Stromal cell of bone marrow (primary cell): ENCODE results near the gene SLC36A2.
"Not testable (repeated sequence)": the region's sequence is repeated elsewhere in the genome, so short reads cannot be mapped to it uniquely, and the experiment has no call there.

Experiments
- DNase-seq: peaks from one replicate; pipeline ENCODE4 v3.0.0-alpha.2; 2012; ENCODE audit warnings: low read depth

SLC36A2 gene

DNA sequence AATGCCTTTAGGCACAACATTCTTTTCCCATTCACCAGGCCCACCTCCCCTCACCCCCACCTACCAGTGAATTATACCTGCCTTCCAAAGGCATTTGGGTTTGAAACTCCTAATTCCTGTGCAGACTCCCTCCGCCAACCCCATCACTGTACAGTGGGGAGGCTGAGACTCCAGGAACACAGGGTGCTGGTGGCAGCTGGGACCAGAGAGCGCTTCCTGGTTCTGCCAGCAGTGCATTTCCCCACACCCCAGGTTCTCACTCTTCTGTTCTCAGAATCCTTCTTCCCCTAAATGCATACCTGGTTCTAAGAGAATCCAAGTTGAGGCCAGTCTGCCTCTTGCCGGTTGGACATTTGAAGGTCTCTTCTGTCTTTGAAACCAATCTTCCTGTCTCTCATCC lies 21.1 kb downstream of the SLC36A2 start:
- no peak for DNase-seq

DNA sequence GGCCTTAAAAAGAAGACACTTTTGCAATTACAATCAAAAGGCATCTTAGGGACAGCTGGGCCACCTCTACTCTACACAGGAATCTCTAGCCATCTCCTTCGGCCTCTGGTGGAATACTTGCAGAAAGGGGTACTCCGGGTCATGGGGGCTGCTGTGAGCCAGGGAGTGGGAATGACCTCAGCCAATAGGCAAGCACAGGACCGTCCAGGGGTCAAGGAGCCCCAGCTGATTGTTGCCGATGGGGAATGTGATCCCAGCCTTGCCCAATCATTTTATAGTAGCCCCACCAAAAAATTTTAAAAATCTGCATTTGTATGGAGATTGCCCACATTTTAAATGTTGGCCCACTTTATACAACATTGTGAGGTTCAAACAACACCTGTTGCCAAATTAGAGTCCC lies 26.9 kb downstream of the SLC36A2 start:
- no peak for DNase-seq

DNA sequence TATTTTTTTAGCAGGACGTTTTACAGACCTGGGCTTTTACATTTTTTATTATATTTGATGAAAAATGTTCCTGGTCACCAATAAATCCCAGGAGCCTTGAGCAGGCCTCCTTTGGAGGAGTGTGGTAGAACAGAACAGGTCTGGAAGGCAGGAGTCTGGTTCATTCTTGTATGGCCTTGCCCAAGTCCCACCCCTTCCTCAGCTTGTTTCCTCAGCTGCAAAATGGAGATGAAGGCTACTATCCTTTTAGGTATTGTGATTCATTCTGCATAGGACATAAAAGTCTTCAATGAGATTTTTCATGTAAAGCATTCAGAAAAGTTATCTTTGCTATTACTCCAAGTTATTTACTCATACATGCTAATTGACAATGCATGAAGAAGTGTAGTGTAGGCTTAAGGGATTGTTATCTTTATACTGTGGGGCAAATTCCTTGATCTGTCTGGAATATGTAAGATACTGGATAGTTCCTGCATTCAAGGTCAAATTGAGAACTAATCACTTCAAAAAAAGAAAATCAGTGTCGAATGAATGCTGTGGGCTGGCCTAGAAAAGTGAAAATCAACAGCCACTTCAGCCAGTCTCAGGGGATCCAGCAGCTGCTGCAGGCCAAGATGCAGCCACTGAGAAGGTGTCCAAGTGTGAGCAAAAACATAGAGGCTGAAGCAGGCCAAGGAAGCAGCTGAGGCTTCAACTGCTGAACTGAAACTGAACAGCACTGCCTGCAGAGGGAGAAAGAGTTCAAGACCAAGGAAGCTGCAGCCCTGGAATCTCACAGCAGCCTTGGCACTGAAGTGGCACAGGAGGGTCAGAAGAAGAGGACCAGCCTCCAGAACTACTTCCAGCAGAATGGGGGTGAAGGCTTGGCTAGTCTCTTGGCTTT lies 28.3 kb downstream of the SLC36A2 start:
- DNase-seq, result no peak

DNA sequence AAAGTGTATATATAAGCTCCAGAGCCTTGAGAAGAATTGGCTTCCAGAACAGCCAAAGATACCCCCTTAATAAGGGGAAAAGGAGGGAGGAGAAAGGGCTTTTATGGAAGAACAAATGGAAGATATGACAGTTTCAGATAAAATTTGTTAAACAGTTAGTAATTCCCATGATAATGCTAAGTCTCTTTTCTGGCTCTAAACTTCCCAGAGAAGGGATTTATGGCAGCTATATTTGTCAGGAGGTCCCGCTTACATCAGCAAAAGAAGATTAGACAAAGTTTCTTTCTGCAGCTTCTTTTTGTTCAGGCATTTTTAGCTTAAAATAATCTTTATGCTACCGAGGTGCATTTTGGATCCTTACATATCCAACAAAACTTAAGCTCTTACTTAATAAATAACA lies 29.5 kb downstream of the SLC36A2 start:
- DNase-seq, result no peak

DNA sequence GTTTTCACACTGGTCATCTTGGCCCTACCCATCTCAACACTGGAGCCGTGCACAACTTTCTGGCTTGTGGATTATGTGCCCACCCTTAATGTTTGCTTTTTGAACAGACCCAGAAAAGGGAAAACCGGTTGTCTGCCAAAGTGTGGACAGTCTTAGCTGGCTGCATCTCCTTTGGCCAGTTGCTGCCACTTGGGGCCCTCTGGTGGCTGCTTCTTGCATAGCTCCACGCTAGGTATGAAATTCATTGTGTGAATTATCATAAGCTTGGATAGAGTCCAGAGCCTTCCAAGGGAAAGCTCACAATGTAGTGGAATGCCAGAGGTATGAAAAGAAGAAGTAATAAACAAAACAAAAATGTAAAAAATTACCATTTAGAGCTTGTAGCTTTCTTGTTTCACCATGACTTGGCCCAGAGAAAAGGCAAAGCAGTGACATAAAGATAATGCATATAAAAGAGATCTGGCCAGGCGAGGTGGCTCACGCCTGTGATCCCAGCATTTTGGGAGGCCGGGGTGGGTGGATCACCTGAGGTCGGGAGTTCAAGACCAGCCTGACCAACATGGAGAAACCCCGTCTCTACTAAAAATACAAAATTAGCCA lies 31.3 kb downstream of the SLC36A2 start:
- peak; percentile 55 for DNase-seq

DNA sequence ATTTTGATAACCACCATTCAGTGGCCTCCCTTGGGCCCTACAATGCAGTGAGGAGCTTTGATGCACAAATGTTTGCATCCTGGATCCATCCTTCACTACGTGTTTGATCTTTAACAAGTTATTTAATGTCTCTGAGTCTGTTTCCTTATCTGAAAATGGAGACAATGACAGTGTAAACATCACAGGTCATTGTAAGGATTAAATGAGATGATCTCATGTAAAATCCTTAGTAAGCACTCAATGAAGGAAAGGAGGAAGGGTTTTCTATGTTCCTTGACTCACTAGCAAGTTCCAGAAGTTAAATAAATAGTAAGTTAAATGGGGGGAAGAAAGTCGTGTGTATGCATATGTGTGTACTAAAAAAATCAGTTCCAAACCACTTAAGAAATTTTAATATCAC lies 34.0 kb downstream of the SLC36A2 start:
- DNase-seq, result no peak

DNA sequence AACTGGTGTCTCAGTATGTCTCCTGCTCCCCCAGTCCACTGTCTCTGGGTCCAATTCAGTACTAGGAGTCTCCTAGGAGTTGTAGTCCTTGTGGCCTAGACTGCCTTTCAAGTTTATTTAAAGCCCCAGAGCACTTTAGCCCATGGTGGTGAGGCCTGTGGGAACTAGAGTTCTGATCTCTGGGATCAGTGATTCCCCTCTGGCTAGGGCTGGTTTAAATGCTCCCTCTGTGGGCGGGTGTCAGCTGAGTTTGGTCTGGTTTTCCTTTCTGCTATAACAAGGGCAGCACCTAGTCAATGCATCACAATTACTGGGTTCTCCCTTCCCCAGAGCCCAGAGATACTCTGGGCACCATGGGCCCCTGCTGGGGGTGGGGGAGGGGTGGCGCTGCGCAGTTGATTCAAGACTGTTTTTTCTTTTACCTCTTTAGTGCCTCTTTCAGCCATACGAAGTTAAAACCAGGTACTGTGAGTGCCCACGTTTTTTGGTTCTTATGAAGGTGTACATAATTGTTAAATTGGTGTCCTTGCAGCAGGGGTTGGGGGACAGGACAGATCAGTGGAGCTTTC lies 34.5 kb downstream of the SLC36A2 start:
- DNase-seq, result no peak

DNA sequence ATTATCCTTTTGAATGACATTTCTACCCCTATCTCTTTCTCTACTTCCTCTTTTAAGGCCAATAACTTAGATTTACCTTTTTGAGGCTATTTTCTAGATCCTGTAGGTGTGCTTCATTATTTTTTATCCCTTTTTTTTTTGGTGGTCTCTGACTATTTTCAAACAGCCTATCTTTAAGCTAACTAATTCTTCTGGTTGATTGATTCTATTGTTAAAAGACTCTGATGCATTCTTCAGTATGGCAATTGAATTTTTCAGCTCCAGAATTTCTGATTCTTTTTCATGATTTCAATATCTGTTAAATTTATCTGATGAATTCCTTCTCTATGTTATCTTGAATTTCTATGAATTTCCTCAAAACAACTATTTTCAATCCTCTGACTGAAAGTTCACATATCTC lies 36.4 kb downstream of the SLC36A2 start:
- no peak for DNase-seq

DNA sequence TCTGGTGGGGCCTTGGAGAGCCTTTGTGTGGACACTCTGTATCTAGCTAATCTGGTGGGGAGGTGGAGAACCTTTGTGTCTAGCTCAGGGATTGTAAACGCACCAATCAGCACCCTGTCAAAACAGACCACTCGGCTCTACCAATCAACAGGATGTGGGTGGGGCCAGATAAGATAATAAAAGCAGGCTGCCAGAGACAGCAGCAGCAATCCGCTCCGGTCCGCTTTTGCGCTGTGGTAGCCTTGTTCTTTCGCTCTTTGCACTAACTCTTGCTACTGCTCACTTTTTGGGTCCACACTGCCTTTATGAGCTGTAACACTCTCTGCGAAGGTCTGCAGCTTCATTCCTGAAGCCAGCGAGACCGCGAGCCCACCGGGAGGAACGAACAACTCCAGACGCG lies 37.5 kb downstream of the SLC36A2 start:
- not testable (repeated sequence) for DNase-seq

DNA sequence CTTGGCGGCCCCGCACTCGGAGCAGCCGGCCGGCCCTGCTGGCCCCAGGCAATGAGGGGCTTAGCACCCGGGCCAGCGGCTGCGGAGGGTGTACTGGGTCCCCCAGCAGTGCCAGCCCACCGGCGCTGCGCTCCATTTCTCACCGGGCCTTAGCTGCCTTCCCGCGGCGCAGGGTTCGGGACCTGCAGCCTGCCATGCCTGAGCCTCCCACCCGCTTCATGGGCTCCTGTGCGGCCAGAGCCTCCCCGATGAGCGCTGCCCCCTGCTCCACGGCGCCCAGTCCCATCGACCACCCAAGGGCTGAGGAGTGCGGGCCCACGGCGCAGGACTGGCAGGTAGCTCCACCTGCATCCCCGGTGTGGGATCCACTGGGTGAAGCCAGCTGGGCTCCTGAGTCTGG lies 38.1 kb downstream of the SLC36A2 start:
- DNase-seq, result not testable (repeated sequence)

DNA sequence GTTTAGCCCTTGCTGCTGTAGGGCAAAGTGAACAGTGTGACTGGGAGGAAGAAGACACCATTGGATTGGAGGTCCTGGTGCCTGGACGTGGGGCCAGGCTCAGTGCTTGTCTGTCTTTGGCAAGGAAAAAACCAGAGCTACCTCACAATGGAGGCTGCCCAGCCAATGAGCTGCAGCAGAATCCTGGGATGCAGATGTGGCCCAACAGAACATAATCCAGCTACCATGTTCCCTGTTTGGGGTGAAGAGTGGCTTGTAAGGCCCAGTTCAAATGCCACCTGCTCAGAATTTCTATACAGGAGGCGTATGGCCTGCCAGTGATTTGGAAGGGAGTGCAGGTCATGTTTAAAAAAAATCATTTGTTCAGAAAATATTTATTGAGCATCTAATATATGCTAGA lies 43.7 kb downstream of the SLC36A2 start, which contains the start of gene SLC36A3:
Gene SLC36A3, minus strand, starts transcription at position 101 of the 400 bp plus-strand sequence. CDS start 412 bp downstream, outside the sequence.
- DNase-seq, result no peak

DNA sequence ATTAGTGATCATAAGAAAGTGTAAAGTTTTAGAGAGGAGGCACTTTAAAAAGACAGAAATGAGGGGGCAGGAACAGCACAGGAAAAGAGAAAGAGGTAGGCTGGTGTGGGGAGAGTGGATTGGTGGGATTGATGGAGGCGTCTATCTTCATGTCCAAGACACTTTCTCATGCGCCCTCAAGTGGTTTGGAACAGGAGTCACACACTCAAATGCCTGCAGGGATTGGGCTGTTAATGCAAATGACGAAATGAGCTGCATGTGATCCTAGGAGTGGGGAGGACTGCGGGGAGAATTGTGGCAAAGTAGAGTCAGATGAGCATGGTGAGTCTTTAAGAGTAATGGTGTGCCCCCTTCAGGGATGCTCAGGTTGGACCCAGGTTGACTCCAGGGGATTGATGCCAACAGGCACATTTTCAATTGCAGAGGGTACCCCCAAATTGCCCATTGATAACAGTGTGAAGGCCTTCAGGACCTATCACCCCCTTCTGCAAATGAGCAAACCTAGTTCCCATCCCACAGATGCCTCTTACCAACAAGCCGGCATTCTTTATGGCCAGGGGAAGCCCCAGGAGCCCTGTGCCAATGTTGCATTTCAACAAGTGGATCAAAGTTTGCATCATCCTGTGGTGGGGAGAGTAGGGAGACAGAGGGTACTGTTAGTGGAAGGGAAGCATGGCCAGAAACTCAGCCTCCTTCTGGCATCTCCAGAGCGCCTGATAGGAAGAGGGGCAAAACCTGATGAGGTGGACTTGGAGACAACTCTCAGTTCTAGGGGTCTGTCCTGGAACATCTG lies 49.1 kb downstream of the SLC36A2 start:
- DNase-seq, result peak; percentile 55

DNA sequence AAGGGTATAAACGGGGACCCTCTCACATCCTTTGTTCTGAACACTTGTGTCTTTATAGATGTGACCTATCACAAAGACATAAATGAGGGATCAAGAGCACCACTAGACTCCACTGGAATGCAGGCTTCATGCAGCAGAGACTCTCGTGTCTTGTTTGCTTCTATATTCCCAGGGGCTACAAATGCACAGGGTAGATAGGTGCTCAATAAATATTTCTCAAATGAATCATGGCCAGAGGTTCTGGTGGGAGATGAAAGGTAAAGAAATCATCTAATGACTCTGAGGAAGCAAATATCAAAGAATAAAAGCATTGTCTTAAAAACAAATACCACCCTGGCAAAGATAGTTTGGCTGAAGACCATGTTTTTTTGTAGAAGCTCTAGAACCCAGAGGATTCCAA lies 50.4 kb downstream of the SLC36A2 start:
- no peak for DNase-seq

DNA sequence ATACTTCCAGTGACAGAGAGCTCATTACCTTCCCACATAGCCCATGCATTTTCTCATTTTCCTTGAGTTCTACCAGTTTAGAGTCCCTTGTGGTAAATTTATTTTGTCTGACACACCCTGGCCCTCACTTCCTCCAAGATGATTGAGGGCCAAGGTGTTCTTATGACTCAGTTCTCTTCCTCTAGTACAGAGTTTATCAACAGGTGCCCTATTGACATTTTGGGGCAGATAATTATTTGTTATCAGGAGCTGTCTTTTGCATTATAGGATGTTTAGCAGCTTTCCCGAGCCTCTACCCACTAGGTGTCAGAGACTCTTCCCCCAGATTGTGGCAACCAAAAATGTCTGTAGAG lies 50.9 kb downstream of the SLC36A2 start:
- no peak for DNase-seq

DNA sequence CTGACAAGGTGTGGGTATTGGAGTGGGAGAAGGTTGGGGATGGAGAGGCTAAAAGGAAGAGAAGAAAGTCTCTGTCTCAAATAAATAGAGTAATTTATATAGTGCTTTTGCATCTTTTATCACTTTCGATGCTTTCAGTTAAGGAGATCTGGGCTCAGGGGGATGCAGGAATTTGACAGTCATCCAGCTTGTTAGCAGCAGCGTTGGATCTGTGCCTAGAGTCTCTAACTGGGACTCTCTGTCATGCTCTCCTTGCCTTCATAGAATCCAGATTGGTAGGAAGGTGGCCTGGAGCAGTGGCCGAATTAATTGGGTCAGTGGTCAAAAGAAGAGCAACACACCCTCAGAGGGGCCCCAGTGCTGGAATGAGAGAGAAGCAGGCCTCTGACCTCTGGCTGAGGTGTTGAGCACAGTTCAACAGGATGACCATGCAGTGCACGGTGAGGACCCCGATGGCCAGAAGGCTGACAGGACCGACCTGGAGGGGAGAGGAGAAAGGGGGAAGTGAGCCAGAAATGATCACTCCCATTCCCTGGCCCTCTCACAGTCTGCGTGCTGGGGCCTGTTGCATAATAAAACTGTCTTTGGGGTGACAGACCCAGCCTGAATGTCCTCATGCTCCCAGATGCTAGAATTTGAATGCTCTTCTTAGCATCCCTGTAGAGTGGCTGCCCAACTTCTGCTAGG lies 51.4 kb downstream of the SLC36A2 start:
- no peak for DNase-seq

DNA sequence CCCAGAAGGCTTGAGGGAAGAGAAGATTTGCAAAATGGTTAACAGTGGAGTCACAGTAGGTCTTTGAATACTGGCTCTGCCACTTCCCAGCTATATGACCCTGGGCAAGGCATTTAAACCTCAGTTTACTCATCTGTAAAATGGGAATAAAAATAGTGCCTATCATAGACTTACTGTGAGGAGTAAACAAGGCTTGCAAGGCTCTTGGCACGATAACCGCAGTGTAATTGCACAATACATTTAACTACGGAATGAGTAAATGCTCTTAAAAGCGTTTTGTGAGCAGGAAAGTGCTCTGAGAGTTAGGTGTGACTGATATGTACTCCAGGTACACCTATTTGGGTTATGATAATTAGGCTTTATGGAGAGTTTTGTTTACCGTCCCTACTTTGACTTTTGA lies 52.2 kb downstream of the SLC36A2 start:
- DNase-seq, result no peak

DNA sequence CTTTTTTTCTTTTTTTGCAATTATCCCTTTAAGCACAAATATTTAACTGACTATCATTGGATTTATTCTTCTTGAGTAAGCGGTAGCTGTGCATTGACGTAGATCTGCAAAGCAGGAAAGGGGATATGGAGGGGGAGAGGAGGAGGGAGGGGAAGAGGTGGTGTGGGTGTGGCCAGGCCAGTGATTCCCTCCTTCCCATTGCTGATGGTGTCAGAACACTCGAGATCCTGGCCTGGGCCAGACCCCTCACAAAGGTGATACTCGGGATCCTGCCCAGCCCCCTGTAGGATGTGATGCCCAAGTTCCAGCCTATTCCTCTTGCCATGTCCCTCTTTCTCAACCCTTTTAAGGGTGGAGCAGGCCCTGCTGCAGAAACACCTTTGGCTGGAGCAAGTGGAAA lies 53.7 kb downstream of the SLC36A2 start:
- DNase-seq, result no peak

DNA sequence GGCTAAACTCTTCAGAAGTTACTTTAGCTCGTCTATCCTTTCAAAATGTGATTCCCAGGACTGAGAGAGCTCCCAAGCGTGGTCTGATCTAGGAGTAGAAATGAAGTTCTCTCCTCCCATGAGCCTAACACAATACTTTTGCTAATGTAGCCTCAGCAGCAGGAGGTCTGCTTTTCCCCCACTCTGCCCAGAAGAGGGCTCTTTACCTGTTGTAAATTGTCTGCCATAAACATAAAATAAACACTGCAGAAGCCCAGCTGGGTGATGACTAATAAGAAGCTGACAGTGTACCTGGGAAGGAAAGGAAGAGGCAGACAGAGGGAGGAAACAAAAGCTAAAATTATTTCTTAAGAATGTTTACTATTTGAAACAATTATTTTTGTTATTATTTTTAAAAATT lies 59.2 kb downstream of the SLC36A2 start:
- DNase-seq, result no peak

DNA sequence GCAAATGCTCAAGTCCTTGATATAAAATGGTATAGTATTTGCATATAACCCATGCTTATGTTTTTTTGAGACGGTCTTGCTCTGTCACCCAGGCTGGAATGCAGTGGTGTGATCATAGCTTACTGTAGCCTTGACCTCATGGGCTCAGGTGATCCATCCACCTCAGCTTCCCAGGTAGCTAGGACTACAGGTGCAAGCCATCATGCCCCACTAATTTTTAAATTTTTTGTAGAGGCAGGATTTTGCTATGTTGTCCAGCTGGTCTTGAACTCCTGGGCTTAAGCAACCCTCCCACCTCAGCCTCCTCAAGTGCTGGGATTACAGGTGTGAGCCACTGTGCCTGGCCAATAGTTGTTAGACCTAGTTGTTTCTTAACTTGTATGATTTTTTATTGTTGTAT lies 61.1 kb downstream of the SLC36A2 start:
- no peak for DNase-seq

DNA sequence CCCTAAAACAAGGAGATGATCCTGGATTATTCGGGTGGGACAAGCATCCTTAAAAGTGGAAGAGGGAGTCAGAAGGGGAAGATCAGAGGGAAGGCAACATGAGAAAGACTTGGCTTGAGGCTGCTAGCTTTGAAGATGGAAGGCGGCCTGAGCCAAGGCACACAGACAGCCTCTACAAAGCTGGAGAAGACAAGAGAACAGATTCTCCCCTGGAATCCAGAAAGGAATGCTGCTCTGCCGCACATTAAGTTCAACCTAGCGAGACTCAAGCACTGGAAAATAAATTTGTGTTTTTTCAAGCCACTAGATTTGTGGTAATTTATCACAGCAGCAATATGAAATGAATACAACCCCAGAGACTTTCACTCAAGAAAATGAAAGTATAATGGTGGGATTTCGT lies 61.7 kb downstream of the SLC36A2 start:
- DNase-seq, result no peak

DNA sequence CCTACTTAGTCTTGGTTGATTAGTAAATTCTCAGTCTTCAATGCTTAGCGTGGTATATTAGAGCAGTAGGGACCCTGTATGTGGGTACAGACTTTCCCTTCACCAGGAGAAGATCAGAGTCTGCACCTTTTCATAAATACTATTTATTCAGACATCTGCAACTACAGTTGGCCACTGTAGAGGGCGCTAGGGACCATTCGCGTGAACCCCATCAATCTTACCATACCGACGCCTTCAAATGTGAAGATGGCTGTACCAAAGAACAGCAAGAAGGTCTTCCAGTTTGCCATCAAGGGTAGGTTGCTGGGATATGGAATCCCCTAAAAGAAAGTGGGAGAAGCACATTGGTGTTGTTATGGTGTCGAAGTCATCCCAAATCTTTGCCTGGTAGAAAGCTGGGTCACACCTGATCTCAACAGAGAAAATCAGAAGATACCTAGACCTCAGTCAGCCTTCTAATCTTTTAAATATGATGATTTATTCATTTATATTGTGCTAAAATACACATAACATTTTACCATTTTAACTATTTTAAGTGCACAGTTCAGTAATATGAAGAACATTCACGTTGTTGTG lies 62.9 kb downstream of the SLC36A2 start:
- no peak for DNase-seq
